HUES48 (cell line): ENCODE measurements around the gene FXYD2.

Experiments
- H3K27ac ChIP-seq: one replicate; pipeline ENCODE4 v1.7.0; 2013; ENCODE audit warnings: low read depth, low read length, inconsistent platforms
- H3K27me3 ChIP-seq: 2 replicates; pipeline ENCODE4 v1.6.1; 2013; ENCODE audit warnings: mild to moderate bottlenecking, low read length; ENCODE audit not compliant: control insufficient read depth, insufficient read depth
- H3K36me3 ChIP-seq: 2 replicates; pipeline ENCODE4 v1.6.1; 2013; ENCODE audit warnings: low read length; ENCODE audit not compliant: control insufficient read depth, insufficient read depth
- H3K4me1 ChIP-seq: 2 replicates; pipeline ENCODE4 v1.6.1; 2013; ENCODE audit warnings: mild to moderate bottlenecking, low read length; ENCODE audit not compliant: control insufficient read depth, insufficient read depth
- H3K4me3 ChIP-seq: 2 replicates; pipeline ENCODE4 v1.5.1; 2013; ENCODE audit warnings: mild to moderate bottlenecking, low read depth, low read length
- H3K9ac ChIP-seq: 2 replicates; pipeline ENCODE4 v1.6.1; 2013; ENCODE audit warnings: mild to moderate bottlenecking, low read depth, low read length, moderate library complexity
- H3K9me3 ChIP-seq: 2 replicates; pipeline ENCODE4 v1.6.1; 2013; ENCODE audit warnings: low read length; ENCODE audit not compliant: control insufficient read depth, insufficient read depth

The FXYD2 gene

GRCh38 chr11:117807482-117808327, 16.8 kb downstream of the FXYD2 start:
- Histone ChIP-seq H3K27ac (no peak overlapping the region), H3K9me3 (no peaks in the 10 kb centered on the region), H3K9ac (no peak overlapping the region), H3K27me3 (no peaks in the 10 kb centered on the region), H3K36me3 (no peaks in the 10 kb centered on the region), H3K4me1 (no peaks in the 10 kb centered on the region), H3K4me3 (no peak overlapping the region)

GRCh38 chr11:117806846-117807245, 17.7 kb downstream of the FXYD2 start:
- no peaks in the 10 kb centered on the region for H3K36me3 ChIP-seq
- H3K4me1 ChIP-seq = no peaks in the 10 kb centered on the region
- no peaks in the 10 kb centered on the region for H3K27me3 ChIP-seq
- no peaks in the 10 kb centered on the region for H3K9me3 ChIP-seq
- no peak overlapping the region for H3K4me3 ChIP-seq
- H3K27ac ChIP-seq = no peak overlapping the region
- H3K9ac ChIP-seq = no peak overlapping the region

DNA sequence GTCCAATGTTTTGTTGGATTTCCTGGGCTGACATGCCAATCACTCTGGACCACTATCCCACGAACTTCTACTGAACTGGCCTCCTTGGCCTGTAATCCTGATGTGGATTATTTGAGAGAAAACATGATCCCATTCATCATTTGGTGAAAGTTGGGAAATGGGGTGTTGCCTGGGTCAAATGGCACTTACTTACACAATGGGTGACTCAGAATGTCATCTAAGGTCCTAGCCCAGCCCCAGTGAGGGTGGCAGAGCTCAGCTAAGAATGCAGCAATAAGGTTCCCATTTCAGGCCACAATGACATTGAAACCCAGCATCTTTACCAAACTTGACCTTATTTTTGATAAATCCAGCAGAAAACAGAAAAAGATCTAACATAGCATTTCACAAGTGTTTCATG, 19.5 kb downstream of the FXYD2 start:
- Histone ChIP-seq H3K9me3 (no peaks in the 10 kb centered on the region), H3K27me3 (0 out of 2 replicates have a peak, but pooled peaks cover under 1% of the 10 kb centered on the region), H3K4me3 (no peak overlapping the region), H3K36me3 (no peaks in the 10 kb centered on the region), H3K27ac (no peak overlapping the region), H3K9ac (no peak overlapping the region), H3K4me1 (no peaks in the 10 kb centered on the region)

DNA sequence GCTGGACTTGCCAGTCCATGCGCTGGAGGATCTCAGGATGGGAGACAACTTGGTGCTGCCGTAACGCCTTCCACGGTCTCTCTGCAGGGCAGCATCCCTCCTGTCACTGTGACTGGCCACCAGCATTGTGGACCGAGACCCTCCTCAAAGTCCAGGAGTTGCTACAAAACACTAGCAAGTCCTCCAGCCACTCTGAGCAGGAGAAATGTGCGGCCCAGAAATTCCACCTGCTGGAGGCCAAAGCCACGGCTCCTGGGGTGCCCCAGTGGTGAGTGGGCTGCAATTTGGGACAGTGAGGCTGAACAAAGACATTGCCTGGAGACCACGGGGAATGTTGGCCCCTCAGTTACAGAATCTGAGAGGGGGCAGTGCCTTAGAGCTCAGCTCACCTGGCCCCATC, 20.6 kb downstream of the FXYD2 start:
- peaks cover 12% of the 10 kb centered on the region for H3K27me3 ChIP-seq
- no peaks in the 10 kb centered on the region for H3K4me1 ChIP-seq

DNA sequence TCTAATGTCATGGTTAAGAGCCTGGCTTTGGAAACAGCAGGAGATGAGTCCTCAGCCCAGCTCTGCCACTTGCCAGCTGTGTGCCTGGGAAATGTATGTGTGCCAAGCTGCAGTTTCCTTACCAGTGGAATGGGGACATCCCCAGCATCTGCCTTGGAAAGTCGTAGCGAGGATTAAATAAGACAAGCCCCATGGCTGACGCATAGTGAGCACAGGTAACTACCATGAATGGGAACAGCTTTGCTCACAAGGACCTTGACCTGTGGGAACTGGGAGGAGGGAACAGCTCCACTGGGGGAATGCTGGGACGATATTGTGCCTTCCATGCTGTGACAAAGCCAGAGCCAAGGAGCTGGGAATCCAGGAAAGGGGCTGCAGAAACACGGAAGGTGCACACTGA, 24.9 kb downstream of the FXYD2 start:
- peaks cover 55% of the 10 kb centered on the region for H3K27me3 ChIP-seq
- no peak overlapping the region for H3K4me3 ChIP-seq

More for the DNA sequence above, 20.6 kb downstream of the FXYD2 start:
- H3K27ac ChIP-seq = no peak overlapping the region
- H3K9me3 ChIP-seq = no peaks in the 10 kb centered on the region
- H3K36me3 ChIP-seq = no peaks in the 10 kb centered on the region
- no peak overlapping the region for H3K9ac ChIP-seq
- no peak overlapping the region for H3K4me3 ChIP-seq

GRCh38 chr11:117796872-117797529, 27.5 kb downstream of the FXYD2 start, which contains the start of gene DSCAML1:
Gene DSCAML1 (minus strand): TSS chr11:117797216. CDS start chr11:117797079, 137 bp downstream.
- H3K36me3 ChIP-seq = no peaks in the 10 kb centered on the region
- H3K9ac ChIP-seq = no peak within 1 kb of the TSS
- peak within 1 kb of the TSS; percentile 63 for H3K4me3 ChIP-seq
- no peak within 1 kb of the TSS for H3K27ac ChIP-seq
- no peaks in the 10 kb centered on the region for H3K9me3 ChIP-seq
- H3K27me3 ChIP-seq = peaks cover 75% of the 10 kb centered on the region
- H3K4me1 ChIP-seq = peaks cover 13% of the 10 kb centered on the region

More for the DNA sequence above, 24.9 kb downstream of the FXYD2 start:
- Histone ChIP-seq H3K4me1 (peaks cover 13% of the 10 kb centered on the region), H3K9ac (no peak overlapping the region), H3K36me3 (no peaks in the 10 kb centered on the region), H3K9me3 (no peaks in the 10 kb centered on the region), H3K27ac (no peak overlapping the region)

DNA sequence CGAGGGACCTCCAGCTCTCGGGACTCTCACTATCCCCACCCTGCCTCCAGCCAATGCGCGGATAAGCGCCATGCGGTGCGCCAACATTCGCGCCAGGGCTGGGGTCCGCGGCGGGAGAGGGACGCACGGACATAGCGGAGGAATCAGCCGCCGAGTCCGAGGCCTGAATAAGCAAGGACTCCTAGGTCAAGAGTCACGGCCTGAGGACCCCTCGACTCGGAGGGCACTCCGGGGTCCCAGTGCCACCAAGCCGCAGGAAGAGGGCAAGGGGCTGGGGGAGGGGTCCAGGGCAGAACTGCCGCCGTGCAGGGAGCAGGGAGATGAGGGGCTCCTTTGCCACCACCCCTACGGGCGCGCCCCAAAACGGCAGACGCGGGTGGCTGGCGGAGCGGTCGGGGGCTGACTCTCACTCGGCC, 28.1 kb downstream of the FXYD2 start:
- Histone ChIP-seq H3K9ac (no peak overlapping the region), H3K27me3 (peaks cover 75% of the 10 kb centered on the region), H3K9me3 (no peaks in the 10 kb centered on the region), H3K27ac (no peak overlapping the region), H3K4me3 (peak overlapping the region; percentile 63), H3K4me1 (peaks cover 13% of the 10 kb centered on the region), H3K36me3 (no peaks in the 10 kb centered on the region)

GRCh38 chr11:117795638-117796455, 28.7 kb downstream of the FXYD2 start:
- Histone ChIP-seq H3K4me1 (peaks cover 13% of the 10 kb centered on the region), H3K27ac (no peak overlapping the region), H3K9me3 (no peaks in the 10 kb centered on the region), H3K27me3 (peaks cover 75% of the 10 kb centered on the region), H3K36me3 (no peaks in the 10 kb centered on the region), H3K9ac (no peak overlapping the region), H3K4me3 (peak overlapping the region; percentile 63)

- Histone ChIP-seq H3K9ac (no peak overlapping the region), H3K4me3 (peak overlapping the region; percentile 63), H3K9me3 (no peaks in the 10 kb centered on the region), H3K27ac (no peak overlapping the region), H3K4me1 (peaks cover 13% of the 10 kb centered on the region), H3K36me3 (no peaks in the 10 kb centered on the region), H3K27me3 (peaks cover 74% of the 10 kb centered on the region)
Observed at GRCh38 chr11:117794772-117795629, 29.5 kb downstream of the FXYD2 start.

DNA sequence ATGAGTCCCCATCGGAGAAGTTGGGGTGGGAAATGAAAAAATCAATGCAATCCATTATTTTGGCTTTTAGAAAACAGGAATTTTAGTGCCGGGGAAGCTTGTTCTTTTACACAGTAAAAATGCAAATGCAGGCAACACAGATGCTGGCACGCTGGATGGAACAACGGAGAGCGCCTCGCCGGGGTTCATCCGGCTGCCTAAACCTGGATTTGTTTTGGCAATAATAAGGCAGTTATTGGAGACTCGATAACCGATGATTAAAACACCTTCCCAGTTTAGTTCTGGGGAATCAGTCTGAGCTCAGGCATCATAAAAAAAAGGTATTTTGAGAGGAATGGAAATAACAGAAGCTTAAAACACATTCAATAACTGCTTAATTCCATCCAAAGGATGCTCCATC, 30.4 kb downstream of the FXYD2 start:
- Histone ChIP-seq H3K36me3 (no peaks in the 10 kb centered on the region), H3K27me3 (peaks cover 65% of the 10 kb centered on the region), H3K27ac (no peak overlapping the region), H3K4me1 (peaks cover 13% of the 10 kb centered on the region), H3K4me3 (no peak overlapping the region), H3K9ac (no peak overlapping the region), H3K9me3 (no peaks in the 10 kb centered on the region)
